MV-4-11 (cell line): ENCODE measurements around the gene DUSP9.
A peak's percentile ranks its signal among the peaks of the same experiment; 100 is the strongest.

Experiments
- DNase-seq: peaks from one replicate; lab custom pipeline; 2025; lab: John Stamatoyannopoulos, UW

Gene DUSP9

DNA sequence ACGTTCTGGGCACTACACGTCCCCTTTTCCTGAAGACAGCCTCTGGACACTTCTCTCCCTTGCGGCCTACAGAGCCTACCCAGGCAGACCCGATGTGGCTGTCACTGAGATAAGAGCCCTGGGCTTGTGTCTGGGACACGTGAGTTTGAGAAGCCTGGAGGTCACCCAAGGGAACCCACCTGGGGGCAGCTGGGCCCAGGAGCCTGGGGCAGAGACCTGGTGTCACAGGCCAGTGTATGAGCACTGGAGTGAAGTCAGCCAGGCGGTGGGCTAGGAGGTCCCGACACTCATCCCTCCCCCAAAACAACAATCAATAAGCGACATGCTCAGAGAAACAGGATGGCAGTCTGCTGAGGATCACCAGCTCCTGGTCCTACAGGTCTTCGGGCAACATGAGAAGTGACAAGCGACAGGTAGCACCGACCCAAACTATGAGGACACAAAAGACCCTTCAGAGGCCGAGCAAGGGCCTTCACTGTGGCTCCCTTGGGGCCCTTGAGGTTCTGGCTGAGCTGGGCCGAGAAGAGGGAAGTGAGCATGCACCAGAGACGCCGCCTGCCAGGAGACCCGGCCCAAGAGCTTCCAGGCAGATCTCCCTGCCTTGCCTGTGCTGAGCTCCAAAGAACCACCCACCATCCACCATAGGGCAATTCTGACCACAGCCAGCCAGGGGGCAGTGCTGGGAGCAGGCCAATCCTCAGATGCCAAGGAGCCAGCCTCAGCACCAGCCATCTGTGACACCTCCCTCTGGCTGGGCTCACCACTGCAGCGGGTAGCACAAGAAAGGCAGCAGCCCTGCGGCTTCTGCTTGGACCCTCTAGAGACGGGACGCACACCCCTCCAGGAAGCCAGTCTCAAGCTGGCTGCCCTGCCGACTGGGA lies 11.0 kb upstream of the DUSP9 start:
- DNase-seq = peak; percentile 34

DNA sequence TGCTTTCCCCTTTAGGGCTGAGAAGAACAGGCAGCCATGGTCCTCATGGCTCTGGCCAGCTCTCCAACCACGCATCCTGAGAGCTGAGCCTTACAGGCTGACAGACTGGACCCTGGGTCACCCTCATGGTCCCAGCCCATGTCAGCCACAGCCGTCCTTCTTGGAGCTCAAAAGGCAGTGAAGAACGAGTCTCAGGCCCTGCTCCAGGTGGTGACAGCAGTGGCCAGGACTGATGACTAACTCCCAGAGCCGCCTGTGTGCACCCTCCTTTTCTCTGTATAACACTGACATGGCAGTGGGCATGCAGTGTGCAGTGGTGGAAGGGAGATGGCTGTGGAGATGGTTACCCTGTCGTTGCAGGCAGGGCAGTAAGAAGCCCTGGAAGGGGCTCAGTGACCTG lies 10.3 kb upstream of the DUSP9 start:
- no peak for DNase-seq

GRCh38 chrX:153637121-153638040 lies 9.6 kb upstream of the DUSP9 start:
- DNase-seq = no peak

- DNase-seq = no peak
These were observed 9.0 kb upstream of the DUSP9 start for GRCh38 chrX:153638041-153638371.

- no peak for DNase-seq
These were observed 8.4 kb upstream of the DUSP9 start for GRCh38 chrX:153638436-153639176.

- DNase-seq = no peak
These were observed 7.6 kb upstream of the DUSP9 start for GRCh38 chrX:153639177-153640044.

DNA sequence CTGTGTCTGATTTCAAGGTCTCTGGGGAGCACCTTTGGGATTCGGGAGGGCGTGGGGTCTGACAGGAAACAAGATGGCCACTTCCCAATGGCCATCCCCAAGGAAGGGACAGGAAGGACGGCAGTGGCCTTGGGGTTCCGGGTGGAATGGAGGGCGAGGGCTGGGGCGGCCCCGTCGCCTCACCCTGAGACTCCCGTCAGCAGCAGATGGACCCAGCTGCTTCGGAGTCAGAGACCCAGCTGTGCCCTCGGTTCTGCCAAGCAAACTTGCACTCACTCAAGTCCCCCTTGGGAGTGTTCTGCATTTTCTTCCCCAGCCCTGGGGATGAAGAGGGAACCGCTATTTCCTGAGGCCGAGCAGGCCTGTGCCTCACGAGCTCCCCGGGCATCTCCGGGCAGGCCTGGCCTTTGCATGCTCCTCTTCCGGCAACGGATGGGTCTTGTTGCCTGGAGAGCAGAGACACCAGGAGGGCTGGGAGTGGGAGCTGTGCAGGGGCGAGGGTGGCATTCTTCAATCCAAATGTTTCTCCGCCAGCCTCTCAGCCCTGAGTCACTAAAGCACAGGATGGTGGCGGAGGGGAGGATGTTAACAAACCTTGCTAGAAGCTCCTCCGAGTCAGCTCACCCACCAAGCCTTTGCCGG lies 6.8 kb upstream of the DUSP9 start:
- DNase-seq = no peak

DNA sequence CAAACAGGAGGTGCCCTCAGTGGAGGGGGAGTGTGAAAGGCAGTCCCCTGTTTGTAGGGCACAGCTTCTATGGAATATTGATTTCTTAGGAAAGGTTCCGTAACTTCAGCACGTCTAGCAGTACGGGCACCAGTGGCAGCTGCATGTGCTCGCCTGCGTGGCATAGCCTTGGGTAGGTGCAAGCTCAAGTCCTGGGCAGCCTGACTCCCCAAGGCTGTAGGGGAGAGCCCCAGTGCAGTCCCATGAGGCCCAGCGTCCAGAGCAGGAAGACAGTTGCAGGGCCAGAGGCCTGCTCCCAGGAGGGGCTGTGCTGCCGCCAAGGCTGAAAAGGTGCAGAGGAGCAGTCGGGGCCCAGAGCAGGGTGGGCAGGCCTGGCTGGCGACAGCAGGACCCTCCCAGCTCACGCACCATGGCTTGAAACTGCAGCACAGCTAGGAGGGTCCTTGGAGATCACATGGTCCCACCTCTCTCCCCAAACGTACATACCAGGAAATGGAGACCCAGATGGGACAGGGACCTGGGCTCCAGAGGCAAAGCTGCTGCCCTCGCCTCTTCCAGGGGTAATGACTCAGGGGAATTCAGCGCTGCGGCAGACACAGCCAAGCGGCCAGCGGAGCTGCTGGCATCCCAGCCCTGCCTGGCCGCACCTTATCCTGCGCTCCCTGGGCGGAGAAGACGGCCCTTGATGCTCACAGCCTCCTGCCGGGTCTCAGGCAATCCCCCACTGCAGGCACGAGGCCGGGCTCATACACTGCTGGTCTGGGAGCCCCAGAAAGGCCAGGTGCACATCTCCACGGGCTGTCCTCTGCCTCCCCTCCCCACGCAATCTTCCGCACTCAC lies 6.0 kb upstream of the DUSP9 start:
- no peak for DNase-seq

GRCh38 chrX:153641627-153642026 lies 5.4 kb upstream of the DUSP9 start:
- DNase-seq = no peak

DNA sequence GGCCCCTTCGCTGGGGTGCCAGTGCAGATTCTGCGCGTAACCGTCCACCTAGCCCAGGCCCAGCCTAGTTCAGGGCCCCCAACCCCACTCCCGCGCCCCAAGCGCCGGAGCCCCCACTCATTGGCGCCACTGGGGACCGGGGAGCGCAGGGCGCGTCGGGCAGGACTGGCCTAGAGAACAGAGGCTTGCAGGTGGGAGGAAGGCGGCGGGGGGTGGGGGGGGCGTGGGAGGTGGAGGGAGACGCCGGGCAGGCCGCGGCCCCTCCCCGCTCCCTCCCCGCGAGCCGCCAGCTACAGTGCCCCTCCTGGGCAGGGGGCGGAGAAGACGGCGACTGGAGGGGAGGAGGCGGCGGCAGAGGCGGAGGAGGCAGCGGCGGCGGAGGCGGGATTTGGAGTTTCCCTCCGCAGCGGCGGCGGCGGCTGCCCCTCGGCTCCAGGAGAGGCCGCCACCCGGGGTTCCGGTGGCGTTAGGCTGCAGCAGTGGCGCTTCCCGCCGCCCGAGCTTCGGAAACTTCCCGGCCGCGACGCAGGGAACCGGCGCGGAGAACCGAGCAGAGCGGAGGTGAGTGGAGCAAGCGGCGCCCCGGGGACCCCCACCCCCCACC lies 4.8 kb upstream of the DUSP9 start:
- no peak for DNase-seq

GRCh38 chrX:153642655-153643430 lies 4.2 kb upstream of the DUSP9 start:
- no peak for DNase-seq

GRCh38 chrX:153643431-153644351 lies 3.3 kb upstream of the DUSP9 start:
- DNase-seq = no peak

DNA sequence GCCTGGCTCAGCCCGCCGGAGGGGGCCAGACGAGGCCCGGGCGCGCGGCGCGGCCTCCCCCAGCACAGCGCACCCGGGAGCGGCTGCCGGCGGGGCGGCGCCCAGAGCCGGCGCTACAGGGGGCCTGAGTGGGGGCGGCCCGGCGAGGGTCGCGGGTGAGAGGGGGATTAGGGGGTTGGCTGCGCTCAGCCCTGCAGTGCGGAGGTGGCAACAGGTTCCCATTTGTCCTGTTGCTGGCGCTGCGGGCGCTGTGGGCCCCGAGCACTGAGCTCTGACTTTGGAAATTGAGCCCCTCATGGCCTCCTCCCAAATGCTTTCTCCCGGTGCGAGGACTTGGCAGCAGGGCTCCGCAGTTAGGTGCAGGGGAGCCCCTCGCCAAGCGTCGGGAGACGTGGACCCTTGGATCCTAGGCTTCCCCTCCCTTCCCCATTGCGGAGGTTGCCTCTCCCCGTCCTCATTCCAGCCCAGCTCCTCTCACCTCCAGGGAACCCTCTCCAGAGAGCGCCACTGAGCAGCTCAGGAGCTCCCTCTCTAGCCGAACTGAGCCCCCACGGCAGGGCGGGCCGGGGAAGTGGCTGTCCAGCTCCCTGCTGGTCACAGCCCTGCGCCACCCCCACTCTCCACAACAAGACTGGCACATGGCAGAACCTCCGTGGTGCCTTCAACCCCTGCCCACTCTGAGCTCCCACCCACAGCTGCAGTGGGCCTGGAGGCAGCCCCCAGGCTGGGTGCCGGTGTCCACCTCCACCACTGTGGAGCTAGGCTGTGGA lies 2.5 kb upstream of the DUSP9 start:
- DNase-seq = no peak

DNA sequence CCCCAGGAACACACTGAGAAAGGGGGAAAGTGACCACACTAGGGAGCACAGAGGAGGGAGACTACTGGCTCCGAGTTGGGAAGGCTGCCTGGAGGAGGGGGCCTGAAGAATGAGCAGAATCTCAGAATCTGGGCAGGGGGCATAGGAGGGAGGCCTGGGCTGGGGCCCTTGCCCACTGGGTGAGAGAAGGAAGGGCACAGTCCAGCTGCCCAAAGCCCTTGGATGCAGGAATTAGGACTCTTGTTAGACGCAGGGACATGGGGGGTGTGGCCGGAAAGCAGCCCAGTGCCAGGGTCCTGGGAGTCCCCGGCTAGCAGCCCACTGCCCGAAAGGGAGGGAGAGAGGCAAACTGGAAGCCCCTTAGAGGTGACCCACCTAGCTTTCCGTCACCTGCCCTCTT lies 1.9 kb upstream of the DUSP9 start:
- no peak for DNase-seq

GRCh38 chrX:153645921-153646488 lies 998 bp upstream of the DUSP9 start:
- no peak for DNase-seq
